GM12891 (cell line): Measurements from ENCODE around the gene ST7.
A peak's percentile ranks its signal among the peaks of the same experiment; 100 is the strongest.

ENCODE experiments used
- DNase-seq: peaks from one replicate; pipeline ENCODE4 v3.0.0; 2011; ENCODE audit warnings: low spot score; ENCODE audit not compliant: insufficient read length
- FAIRE-seq: peaks from 2 replicates; lab custom pipeline; 2011; peaks lifted over from hg19 to GRCh38; lab: Jason Lieb, UNC
- PAX5 ChIP-seq: IDR thresholded peaks from 2 replicates; pipeline ENCODE4 v1.6.1; 2011; ENCODE audit warnings: low read length, moderate library complexity, mild to moderate bottlenecking; ENCODE audit not compliant: insufficient read depth, severe bottlenecking
- POLR2A ChIP-seq: IDR thresholded peaks from 2 replicates; pipeline ENCODE4 v1.6.1; 2011; ENCODE audit warnings: low read depth, low read length, control low read depth
- POLR2AphosphoS5 ChIP-seq: IDR thresholded peaks from 2 replicates; pipeline ENCODE4 v1.6.1; 2011; ENCODE audit warnings: low read depth, low read length, control low read depth
- POU2F2 ChIP-seq: IDR thresholded peaks from 2 replicates; pipeline ENCODE4 v1.6.1; 2011; ENCODE audit warnings: low read depth, mild to moderate bottlenecking, control low read depth, low read length, moderate library complexity
- SPI1 ChIP-seq: IDR thresholded peaks from 2 replicates; pipeline ENCODE4 v1.6.1; 2011; ENCODE audit warnings: low read depth, low read length, control low read depth
- TAF1 ChIP-seq: IDR thresholded peaks from 2 replicates; pipeline ENCODE4 v1.6.1; 2011; ENCODE audit warnings: low read depth, low read length, control low read depth

ST7 gene

GRCh38 chr7:117085769-117086463, 132.6 kb downstream of the ST7 start:
- DNase-seq (no peak), FAIRE-seq (peak; percentile 38)
- no peak for TF ChIP-seq POLR2AphosphoS5
- no peak for TF ChIP-seq SPI1
- TF ChIP-seq TAF1 = no peak
- no peak for TF ChIP-seq PAX5
- TF ChIP-seq POU2F2 = no peak
- no peak for TF ChIP-seq POLR2A

DNA sequence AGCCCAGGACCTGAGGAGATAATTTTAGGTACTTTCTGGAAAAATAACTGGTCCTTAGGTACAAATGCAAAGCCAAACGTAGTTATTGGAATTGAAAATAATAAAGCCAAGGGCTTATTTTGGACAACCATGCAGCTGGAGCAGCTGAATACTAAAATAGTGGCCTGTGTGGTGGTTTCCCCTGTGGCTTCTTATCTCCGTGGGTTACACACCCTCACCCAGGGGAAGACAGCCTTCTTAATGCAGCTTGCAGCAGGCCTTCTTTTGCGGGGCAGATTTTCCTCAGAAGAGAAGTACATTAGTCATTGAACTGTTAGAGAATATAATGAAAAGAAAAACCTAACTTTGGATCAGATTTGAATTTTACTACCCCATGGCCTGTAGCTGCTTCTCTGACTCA, 133.5 kb downstream of the ST7 start:
- FAIRE-seq (no peak), DNase-seq (no peak)
- TF ChIP-seq SPI1 = no peak
- no peak for TF ChIP-seq TAF1
- TF ChIP-seq POU2F2 = no peak
- no peak for TF ChIP-seq POLR2AphosphoS5
- TF ChIP-seq PAX5 = no peak
- no peak for TF ChIP-seq POLR2A

GRCh38 chr7:117087639-117088396, 134.5 kb downstream of the ST7 start:
- FAIRE-seq (no peak), DNase-seq (no peak)
- TF ChIP-seq SPI1 (no peak), POLR2AphosphoS5 (no peak), POLR2A (no peak), POU2F2 (no peak), TAF1 (no peak), PAX5 (no peak)

DNA sequence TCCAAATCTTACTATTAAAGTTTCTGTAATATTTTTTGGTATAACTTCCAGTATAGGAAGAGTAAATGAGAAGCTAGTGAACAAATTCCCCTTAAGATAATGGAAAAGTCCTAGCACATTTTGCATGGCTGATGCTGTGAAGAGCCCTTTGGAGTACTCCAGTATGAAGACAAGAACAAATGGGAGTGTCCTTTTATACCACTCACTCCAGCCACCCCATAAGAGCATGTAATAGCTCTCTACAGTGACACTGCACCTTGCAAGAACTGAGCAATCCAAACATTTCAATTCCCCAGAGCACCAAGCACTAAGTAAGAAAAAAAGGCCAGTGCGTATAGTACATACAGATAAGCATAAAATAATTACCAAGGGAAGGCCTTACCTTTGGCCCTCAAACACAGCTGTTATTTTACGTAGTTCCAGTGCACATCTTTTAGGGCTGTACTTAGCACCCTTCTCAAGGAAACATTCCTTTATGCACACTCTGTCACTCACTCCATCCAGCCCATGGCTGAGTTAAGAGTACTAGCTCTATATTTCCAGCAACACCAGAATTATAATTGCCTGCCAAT, 135.4 kb downstream of the ST7 start:
- FAIRE-seq = no peak
- TF ChIP-seq PAX5 (no peak), TAF1 (no peak), POU2F2 (no peak), SPI1 (no peak), POLR2A (no peak), POLR2AphosphoS5 (no peak)
- DNase-seq = no peak

GRCh38 chr7:117090791-117091190, 137.5 kb downstream of the ST7 start:
- peak; percentile 28 for FAIRE-seq
- TF ChIP-seq SPI1 = no peak
- DNase-seq = no peak

- no peak for DNase-seq
- TF ChIP-seq TAF1 = no peak
- TF ChIP-seq PAX5 = no peak
- no peak for TF ChIP-seq SPI1
- TF ChIP-seq POU2F2 = no peak
- no peak for TF ChIP-seq POLR2A
- TF ChIP-seq POLR2AphosphoS5 = no peak
- no peak for FAIRE-seq
These were observed 138.4 kb downstream of the ST7 start for GRCh38 chr7:117091721-117092120.

DNA sequence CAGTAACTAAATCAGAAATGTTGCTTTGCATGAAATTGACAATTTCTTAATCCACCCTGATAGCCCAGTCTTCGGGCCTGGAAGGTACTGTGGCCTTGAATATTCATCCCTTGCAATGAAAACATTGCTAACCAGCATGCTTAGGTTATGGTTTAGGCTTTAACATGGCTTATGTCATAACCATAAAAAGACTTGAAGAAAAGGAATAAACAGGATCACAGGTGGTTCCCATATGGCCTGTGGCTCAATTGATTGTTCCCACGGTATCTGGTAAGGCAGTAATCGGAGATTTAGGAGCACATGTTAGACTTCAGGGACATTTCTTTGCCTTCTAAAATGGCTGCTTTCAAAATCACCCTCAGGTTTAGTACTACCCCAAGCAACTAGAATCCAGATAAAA, 139.5 kb downstream of the ST7 start:
- no peak for TF ChIP-seq TAF1
- no peak for TF ChIP-seq POLR2A
- no peak for TF ChIP-seq POLR2AphosphoS5
- no peak for TF ChIP-seq SPI1
- no peak for TF ChIP-seq PAX5
- TF ChIP-seq POU2F2 = no peak
- no peak for DNase-seq
- FAIRE-seq = peak; percentile 13

DNA sequence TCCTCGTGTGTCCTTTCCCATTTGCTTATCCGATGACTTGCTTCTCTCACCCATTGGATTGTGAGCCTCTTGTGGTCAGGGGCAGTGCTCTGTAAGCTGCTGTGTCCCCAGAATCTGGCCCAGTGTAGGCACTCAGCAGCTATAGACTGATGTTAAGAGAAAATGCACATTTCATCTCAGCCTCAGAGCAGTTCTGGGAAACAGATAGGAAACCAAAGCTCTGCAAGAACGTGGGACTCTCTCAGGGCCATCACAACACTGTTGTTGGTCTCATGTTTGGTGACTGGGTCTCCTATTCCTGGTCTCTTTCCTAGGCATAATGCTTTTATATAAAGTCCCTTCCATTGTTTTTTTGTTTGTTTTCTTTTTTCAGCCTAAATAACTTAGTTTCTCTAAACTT, 141.2 kb downstream of the ST7 start:
- DNase-seq (no peak), FAIRE-seq (no peak)
- TF ChIP-seq SPI1 (no peak), POLR2AphosphoS5 (no peak), POU2F2 (no peak), POLR2A (no peak), TAF1 (no peak), PAX5 (no peak)

DNA sequence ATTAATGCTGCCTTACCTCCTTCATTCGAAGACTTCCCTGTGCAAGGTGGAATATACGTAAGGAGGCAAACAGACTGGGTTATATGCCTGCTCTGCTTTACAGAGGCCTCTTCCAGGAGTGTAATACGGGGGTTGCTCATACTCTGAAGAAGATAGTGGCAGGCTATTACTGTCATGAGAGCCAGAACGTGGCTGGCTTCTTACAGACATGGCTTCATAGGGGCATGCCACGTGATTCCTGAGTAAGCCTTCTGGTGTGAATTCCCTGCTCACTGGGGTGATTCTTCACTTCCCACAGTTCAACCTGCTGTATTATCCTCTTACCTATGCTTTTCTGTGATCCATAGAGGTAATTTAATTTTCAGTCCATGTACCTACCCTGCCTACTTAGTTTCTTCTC, 141.8 kb downstream of the ST7 start:
- FAIRE-seq (no peak), DNase-seq (no peak)
- TF ChIP-seq SPI1 (no peak), TAF1 (no peak), POLR2AphosphoS5 (no peak), POLR2A (no peak), POU2F2 (no peak), PAX5 (no peak)

- FAIRE-seq = no peak
- no peak for DNase-seq
These were observed 143.0 kb downstream of the ST7 start for GRCh38 chr7:117096330-117096729.

More at GRCh38 chr7:117096330-117096729, 143.0 kb downstream of the ST7 start:
- TF ChIP-seq PAX5 (no peak), POLR2A (no peak), POLR2AphosphoS5 (no peak), SPI1 (no peak), TAF1 (no peak), POU2F2 (no peak)
